ENCODE measurements around the gene KLF16. TPM values are rescaled to one million over a fixed set of nuclear protein-coding genes. Genes with fewer than 3 reads are reported as not detected.
A peak's percentile ranks its signal among the peaks of the same experiment; 100 is the strongest.

Gene KLF16
- total and polyA plus RNA-seq, 9 of the 15 experiments (the other 6 are each of a cell fraction or from before 2014, with no cell fraction given): 0.04 to 60.4 (median 6.8) TPM

- TF ChIP-seq ZBTB33 (CRISPR knock-in tag; IDR thresholded peaks at IDR 0.05) (no peak), NFE2 (IDR thresholded peaks at IDR 0.05; ENCODE audit: low read depth) (no peak), HNRNPL (IDR thresholded peaks at IDR 0.05; ENCODE audit: low read depth, low read length) (no peak), ZNF354B (CRISPR knock-in tag; IDR thresholded peaks at IDR 0.05) (no peak), POLR2AphosphoS5 (IDR thresholded peaks at IDR 0.05; ENCODE audit: control insufficient read depth, insufficient read depth, low read depth, low read length) (peak; percentile 18; the same call in 1 of the 2 replicates), GABPA (tag; conservative IDR thresholded peaks at IDR 0.05; ENCODE audit: low read depth) (no peak), MIER1 (IDR thresholded peaks at IDR 0.05; ENCODE audit: low read depth) (no peak), FOXA3 (CRISPR knock-in tag; conservative IDR thresholded peaks at IDR 0.05 in 1 of 2, IDR thresholded peaks at IDR 0.05 in 1 of 2) (0 out of 4 replicates have a peak, but pooled peaks of 1 of the 2 experiments have one; percentile 2), CEBPG (CRISPR knock-in tag; IDR thresholded peaks at IDR 0.05) (0 out of 2 replicates have a peak, but pooled peaks have one; percentile 9), CEBPG (tag; conservative IDR thresholded peaks at IDR 0.05 in 1 of 2, IDR thresholded peaks at IDR 0.05 in 1 of 2) (no peak)
- TF ChIP-seq, protein P1, sequence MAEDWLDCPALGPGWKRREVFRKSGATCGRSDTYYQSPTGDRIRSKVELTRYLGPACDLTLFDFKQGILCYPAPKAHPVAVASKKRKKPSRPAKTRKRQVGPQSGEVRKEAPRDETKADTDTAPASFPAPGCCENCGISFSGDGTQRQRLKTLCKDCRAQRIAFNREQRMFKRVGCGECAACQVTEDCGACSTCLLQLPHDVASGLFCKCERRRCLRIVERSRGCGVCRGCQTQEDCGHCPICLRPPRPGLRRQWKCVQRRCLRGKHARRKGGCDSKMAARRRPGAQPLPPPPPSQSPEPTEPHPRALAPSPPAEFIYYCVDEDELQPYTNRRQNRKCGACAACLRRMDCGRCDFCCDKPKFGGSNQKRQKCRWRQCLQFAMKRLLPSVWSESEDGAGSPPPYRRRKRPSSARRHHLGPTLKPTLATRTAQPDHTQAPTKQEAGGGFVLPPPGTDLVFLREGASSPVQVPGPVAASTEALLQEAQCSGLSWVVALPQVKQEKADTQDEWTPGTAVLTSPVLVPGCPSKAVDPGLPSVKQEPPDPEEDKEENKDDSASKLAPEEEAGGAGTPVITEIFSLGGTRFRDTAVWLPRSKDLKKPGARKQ (CRISPR knock-in tag; IDR thresholded peaks at IDR 0.05): no peak
- TF ChIP-seq, protein P2, sequence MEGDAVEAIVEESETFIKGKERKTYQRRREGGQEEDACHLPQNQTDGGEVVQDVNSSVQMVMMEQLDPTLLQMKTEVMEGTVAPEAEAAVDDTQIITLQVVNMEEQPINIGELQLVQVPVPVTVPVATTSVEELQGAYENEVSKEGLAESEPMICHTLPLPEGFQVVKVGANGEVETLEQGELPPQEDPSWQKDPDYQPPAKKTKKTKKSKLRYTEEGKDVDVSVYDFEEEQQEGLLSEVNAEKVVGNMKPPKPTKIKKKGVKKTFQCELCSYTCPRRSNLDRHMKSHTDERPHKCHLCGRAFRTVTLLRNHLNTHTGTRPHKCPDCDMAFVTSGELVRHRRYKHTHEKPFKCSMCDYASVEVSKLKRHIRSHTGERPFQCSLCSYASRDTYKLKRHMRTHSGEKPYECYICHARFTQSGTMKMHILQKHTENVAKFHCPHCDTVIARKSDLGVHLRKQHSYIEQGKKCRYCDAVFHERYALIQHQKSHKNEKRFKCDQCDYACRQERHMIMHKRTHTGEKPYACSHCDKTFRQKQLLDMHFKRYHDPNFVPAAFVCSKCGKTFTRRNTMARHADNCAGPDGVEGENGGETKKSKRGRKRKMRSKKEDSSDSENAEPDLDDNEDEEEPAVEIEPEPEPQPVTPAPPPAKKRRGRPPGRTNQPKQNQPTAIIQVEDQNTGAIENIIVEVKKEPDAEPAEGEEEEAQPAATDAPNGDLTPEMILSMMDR (IDR thresholded peaks at IDR 0.05 in 2 of 3, conservative IDR thresholded peaks at IDR 0.05 in 1 of 3; ENCODE audit: insufficient read depth in 2 of 3, low read depth in 1 of 3, low read length in 3 of 3): peak in 1 of 3 experiments; percentile 0; a peak in 1 of 6 replicates
Observed at GRCh38 chr19:1813192-1814182, 49.9 kb downstream of the KLF16 start (continued).
